DND-41 (cell line): ENCODE results near the gene KDM4F.

Experiments used
- CTCF ChIP-seq: IDR thresholded peaks from 2 replicates; pipeline ENCODE4 v1.5.1; 2012; ENCODE audit warnings: borderline replicate concordance, low read length, moderate library complexity, mild to moderate bottlenecking; ENCODE audit not compliant: poor library complexity, severe bottlenecking; ENCODE audit errors: extremely low read depth
- EZH2 ChIP-seq: IDR thresholded peaks from 3 replicates; pipeline ENCODE4 v1.6.1; 2012; ENCODE audit warnings: borderline replicate concordance, low read depth, mild to moderate bottlenecking, moderate library complexity, low read length, inconsistent platforms; ENCODE audit not compliant: severe bottlenecking

GRCh38 chr11:95044010-95044409 is 5.2 kb upstream of the KDM4F start:
- TF ChIP-seq EZH2, result no peak
- no peak for TF ChIP-seq CTCF
